GM12891 (cell line): ENCODE results near the gene DCC.

ENCODE experiments used
- DNase-seq: peaks from one replicate; pipeline ENCODE4 v3.0.0; 2011; ENCODE audit warnings: low spot score; ENCODE audit not compliant: insufficient read length
- FAIRE-seq: peaks from 2 replicates; lab custom pipeline; 2011; peaks lifted over from hg19 to GRCh38; lab: Jason Lieb, UNC
- PAX5 ChIP-seq: IDR thresholded peaks from 2 replicates; pipeline ENCODE4 v1.6.1; 2011; ENCODE audit warnings: low read length, moderate library complexity, mild to moderate bottlenecking; ENCODE audit not compliant: insufficient read depth, severe bottlenecking
- POLR2A ChIP-seq: IDR thresholded peaks from 2 replicates; pipeline ENCODE4 v1.6.1; 2011; ENCODE audit warnings: low read depth, low read length, control low read depth
- POLR2AphosphoS5 ChIP-seq: IDR thresholded peaks from 2 replicates; pipeline ENCODE4 v1.6.1; 2011; ENCODE audit warnings: low read depth, low read length, control low read depth
- POU2F2 ChIP-seq: IDR thresholded peaks from 2 replicates; pipeline ENCODE4 v1.6.1; 2011; ENCODE audit warnings: low read depth, mild to moderate bottlenecking, control low read depth, low read length, moderate library complexity
- SPI1 ChIP-seq: IDR thresholded peaks from 2 replicates; pipeline ENCODE4 v1.6.1; 2011; ENCODE audit warnings: low read depth, low read length, control low read depth
- TAF1 ChIP-seq: IDR thresholded peaks from 2 replicates; pipeline ENCODE4 v1.6.1; 2011; ENCODE audit warnings: low read depth, low read length, control low read depth

The DCC gene

GRCh38 chr18:52605345-52605744, 265.3 kb downstream of the DCC start:
- FAIRE-seq (no peak), DNase-seq (no peak)
- TF ChIP-seq PAX5 (no peak), POLR2A (no peak), SPI1 (no peak), TAF1 (no peak), POU2F2 (no peak), POLR2AphosphoS5 (no peak)

- TF ChIP-seq POU2F2, result no peak
- no peak for FAIRE-seq
- DNase-seq, result no peak
Observed at GRCh38 chr18:52607985-52608384, 268.0 kb downstream of the DCC start.

- FAIRE-seq (no peak), DNase-seq (no peak)
- TF ChIP-seq POU2F2 (no peak), PAX5 (no peak), POLR2AphosphoS5 (no peak), SPI1 (no peak), TAF1 (no peak), POLR2A (no peak)
Observed at GRCh38 chr18:52610451-52611115, 270.6 kb downstream of the DCC start.

- no peak for FAIRE-seq
- TF ChIP-seq PAX5, result no peak
- no peak for TF ChIP-seq TAF1
- TF ChIP-seq POLR2AphosphoS5, result no peak
- no peak for TF ChIP-seq POLR2A
- no peak for TF ChIP-seq POU2F2
- no peak for TF ChIP-seq SPI1
- DNase-seq, result no peak
Observed at GRCh38 chr18:52612406-52612805, 272.4 kb downstream of the DCC start.

- DNase-seq, result no peak
- TF ChIP-seq POLR2AphosphoS5, result no peak
- TF ChIP-seq POLR2A, result no peak
- no peak for TF ChIP-seq PAX5
- TF ChIP-seq TAF1, result no peak
- no peak for TF ChIP-seq SPI1
- TF ChIP-seq POU2F2, result no peak
- FAIRE-seq, result no peak
Observed at GRCh38 chr18:52615321-52615720, 275.3 kb downstream of the DCC start.

- DNase-seq, result no peak
- FAIRE-seq, result no peak
- no peak for TF ChIP-seq POLR2A
- TF ChIP-seq POU2F2, result no peak
- TF ChIP-seq SPI1, result no peak
- TF ChIP-seq PAX5, result no peak
- no peak for TF ChIP-seq POLR2AphosphoS5
- no peak for TF ChIP-seq TAF1
Observed at GRCh38 chr18:52615943-52616342, 275.9 kb downstream of the DCC start.

GRCh38 chr18:52617931-52618330, 277.9 kb downstream of the DCC start:
- TF ChIP-seq POLR2AphosphoS5 (no peak), POU2F2 (no peak)
- DNase-seq (no peak), FAIRE-seq (no peak)

- TF ChIP-seq POLR2AphosphoS5 (no peak), POLR2A (no peak), POU2F2 (no peak), PAX5 (no peak), SPI1 (no peak), TAF1 (no peak)
- DNase-seq, result no peak
- no peak for FAIRE-seq
Observed at GRCh38 chr18:52620926-52621439, 281.0 kb downstream of the DCC start.

- DNase-seq (no peak), FAIRE-seq (peak; percentile 35)
- TF ChIP-seq PAX5 (no peak), POU2F2 (no peak), POLR2AphosphoS5 (no peak), SPI1 (no peak), TAF1 (no peak), POLR2A (no peak)
Observed at GRCh38 chr18:52624702-52625101, 284.7 kb downstream of the DCC start.

GRCh38 chr18:52636536-52636935, 296.5 kb downstream of the DCC start:
- FAIRE-seq, result no peak
- no peak for DNase-seq
- no peak for TF ChIP-seq POU2F2
- TF ChIP-seq PAX5, result no peak
- no peak for TF ChIP-seq TAF1
- TF ChIP-seq SPI1, result no peak
- no peak for TF ChIP-seq POLR2A
